Activated gamma-delta T cell treated with anti-CD3 and anti-CD28 coated beads, Interleukin-2, amount 50 U/mL, for 16 hours (primary cell): Measurements from ENCODE around the gene TREM2.

Source experiments
- DNase-seq: peaks from one replicate; pipeline ENCODE4 v3.0.0-alpha.2; 2020; ENCODE audit warnings: low read depth

Gene TREM2

GRCh38 chr6:41182069-41183034 lies 19.4 kb upstream of the TREM2 start:
- peak; percentile 24 for DNase-seq

- DNase-seq: no peak
Observed at GRCh38 chr6:41181566-41181965, 18.6 kb upstream of the TREM2 start.

DNA sequence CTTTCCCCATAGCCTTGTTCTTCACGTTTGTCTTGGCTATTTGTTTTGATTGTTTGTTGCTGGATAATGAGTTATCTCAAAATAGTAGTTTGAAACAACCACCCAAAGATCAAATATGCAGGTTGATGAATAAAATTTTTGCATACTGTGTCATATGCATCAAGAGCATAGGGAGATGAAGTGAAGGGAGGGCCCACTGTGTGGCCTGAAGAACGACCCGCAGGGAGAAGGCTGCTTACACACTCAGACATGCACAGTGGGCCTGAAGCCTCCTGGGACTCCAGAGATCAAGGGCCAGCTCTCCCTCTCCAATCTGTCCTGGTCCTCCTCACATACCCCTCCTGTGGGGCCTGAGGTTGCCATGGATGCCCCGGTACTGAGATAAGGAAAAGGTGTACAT lies 16.2 kb upstream of the TREM2 start:
- DNase-seq: no peak

GRCh38 chr6:41177695-41178094 lies 14.8 kb upstream of the TREM2 start:
- no peak for DNase-seq

DNA sequence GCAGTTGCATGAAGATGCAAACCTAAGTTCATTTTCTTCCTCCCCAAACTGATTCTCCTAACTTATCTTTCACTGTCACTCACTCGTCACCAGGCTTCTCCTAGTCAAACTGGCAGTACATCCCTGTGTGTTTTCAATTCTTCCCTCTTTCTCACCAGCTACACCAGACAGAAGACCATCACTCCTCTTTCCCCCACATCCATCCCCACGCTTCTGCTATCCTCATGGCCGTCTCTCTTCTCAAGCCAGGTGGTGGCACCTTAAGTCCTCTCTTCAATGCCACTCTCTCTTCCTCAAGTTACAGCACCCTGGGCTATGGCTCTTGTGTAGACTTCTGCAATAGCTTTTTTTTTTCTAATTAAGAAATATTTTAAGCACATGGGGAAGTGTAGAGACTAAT lies 14.4 kb upstream of the TREM2 start:
- no peak for DNase-seq

- DNase-seq: no peak
Observed at GRCh38 chr6:41176189-41176588, 13.3 kb upstream of the TREM2 start.

DNA sequence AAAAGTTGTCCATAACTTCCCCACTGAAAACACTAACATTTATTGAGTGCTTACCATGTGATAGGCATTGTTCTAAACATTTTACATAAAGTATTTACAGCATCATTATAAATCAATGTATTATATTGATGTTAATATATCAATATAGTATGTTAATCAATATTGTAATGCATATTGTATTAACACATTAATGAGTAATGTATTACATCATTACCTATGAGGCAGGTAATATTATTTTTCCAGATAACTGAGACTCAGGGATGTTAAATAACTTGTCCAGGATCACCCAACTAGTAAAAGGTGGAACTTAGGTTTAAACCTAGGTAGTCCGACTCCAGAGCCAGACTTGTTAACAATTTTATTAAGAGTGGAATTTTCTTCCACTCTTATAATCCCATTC lies 12.2 kb upstream of the TREM2 start:
- DNase-seq: no peak

DNA sequence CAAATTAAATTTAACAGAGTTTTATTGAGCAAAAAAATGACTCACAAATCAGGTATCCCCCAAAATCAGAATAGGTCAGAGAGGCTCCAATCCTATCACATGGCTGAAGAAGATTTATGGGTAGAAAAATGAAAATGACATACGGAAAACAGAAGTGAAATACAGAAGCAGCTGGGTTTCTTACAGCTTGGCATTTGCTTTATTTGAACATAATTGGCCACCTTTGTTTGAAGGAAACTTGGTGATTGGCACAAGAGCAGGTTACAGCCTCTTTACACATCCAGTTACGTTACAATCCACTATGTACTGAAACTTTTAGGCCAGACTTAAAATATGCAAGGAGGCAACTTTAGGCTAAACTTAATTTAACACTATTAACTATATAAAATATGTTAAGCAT lies 11.7 kb upstream of the TREM2 start:
- no peak for DNase-seq

DNA sequence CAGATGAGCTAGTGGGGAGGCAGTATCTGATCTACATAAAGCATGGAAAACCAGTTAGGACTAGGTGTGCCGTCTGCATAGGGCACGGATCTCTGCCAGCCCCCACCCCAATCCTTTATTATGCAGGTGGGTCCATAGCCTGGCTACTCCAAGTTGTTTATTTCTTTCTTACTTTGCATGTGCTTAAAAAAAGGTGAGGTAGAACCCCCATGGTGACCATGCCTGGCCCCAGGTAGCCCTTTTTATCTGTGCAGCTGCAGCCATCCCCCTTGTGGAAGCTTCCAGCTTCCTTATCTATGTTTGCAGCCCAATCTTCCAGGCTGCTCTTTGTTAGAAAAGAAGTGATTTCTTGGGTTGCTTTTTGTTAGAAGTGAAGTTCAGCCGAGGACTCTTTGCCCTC lies 9.0 kb upstream of the TREM2 start:
- no peak for DNase-seq

GRCh38 chr6:41170547-41171160 lies 7.7 kb upstream of the TREM2 start:
- no peak for DNase-seq

DNA sequence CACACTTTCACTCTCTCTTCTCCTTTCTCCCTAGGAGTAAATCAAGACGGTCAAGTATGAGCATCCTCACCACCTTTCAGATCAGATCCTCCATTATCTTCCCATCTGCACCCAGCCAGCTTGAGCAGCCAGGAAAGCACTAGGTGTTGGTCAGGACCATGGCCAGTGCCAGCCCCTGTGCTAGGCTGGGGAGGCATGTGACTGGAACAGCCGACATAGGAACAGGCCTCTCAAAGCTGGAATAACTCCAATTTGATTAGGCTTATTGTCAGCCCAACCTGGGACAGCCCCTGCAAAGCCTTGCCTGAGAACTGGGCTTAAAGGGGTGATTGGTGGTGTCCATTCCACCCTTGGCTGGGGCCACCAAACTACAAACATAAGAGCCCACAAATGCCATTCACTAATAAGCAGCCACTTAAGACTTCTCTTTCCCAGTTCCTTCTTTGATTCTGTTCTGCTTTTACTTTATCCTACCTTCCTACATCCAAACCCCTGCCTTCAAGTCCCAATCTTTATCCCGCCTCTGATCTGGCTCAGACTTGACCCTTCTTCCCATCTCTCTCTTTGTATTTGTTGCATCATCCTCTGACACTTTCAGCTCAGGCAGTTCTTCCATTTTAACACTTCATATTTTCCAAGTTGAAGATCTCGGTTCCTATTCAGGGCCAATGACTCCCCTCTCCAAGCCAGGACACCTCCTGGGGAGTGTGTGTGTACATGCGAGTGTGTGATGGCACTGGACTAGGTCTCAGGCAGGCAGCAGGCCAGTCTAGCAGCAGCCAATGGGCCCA lies 4.5 kb upstream of the TREM2 start:
- DNase-seq: no peak

GRCh38 chr6:41164551-41165120 lies 1.7 kb upstream of the TREM2 start:
- DNase-seq: no peak

DNA sequence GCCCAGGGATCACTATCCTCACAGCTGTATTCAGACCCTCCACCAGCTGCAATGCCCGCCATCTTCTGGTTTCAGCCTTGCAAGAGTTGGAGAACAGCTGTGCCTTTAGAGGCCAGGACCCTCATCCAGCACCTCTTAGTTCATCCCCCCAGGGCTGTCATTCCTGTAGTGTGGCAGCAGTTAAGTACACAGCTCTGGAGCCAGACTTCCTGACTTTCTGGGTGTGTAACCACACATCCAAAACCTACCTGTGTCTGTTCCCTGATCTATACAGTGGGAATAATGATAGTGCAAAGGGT lies 452 bp upstream of the TREM2 start:
- DNase-seq: no peak

- DNase-seq: no peak
Observed at GRCh38 chr6:41161851-41162552, 914 bp downstream of the TREM2 start.

GRCh38 chr6:41161380-41161779 lies 1.5 kb downstream of the TREM2 start:
- DNase-seq: no peak

- no peak for DNase-seq
Observed at GRCh38 chr6:41160933-41161332, 2.0 kb downstream of the TREM2 start.

DNA sequence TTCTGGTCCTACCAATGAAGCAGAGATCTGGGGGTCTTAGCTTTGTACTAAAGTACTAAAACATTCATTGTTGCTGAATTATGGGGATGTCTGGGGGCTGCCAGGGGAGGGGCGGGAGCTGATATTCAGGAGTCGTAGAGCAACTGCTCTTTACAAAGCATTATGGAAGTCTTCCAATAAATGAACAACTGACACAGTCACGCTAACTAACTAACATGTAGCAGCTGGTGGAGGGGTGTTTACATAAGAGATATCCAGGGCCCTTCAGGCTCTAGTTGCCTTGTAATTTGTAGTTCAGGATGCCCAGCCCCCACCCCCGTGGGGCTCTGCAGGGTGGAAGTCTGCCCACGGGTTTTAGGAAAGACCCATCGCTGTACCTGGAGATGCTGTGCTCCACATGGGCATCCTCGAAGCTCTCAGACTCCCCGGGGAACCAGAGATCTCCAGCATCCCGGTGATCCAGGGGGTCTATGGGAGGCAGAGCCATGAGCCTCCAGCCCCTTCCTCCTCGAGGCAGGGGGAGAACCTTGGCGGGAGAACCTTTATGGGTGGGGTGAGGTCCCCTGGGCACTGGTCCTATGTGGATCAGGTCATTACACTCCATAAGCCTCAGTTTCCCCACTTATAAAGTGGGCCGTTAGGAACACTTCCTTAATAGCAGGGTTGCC lies 3.4 kb downstream of the TREM2 start:
- DNase-seq: no peak

DNA sequence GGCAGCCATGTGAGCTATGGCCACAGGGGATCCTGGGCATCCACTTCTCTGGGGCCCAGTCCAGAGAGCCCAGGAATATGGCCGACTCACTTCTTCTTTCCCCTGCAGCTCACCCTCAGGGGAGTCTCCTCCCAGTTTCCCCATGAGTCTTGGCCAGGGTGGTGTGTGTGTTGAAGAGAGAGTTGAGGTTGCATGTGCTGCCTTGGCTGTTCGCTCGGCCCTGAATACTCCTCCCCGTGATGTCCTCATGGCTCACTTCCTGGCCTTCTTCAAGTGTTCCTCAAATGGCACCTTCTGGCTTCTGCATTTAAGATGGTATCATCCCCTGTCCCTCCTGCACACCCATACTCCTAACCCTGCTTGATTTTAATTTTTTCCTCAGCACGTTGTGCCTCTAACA lies 5.6 kb downstream of the TREM2 start:
- DNase-seq: no peak

DNA sequence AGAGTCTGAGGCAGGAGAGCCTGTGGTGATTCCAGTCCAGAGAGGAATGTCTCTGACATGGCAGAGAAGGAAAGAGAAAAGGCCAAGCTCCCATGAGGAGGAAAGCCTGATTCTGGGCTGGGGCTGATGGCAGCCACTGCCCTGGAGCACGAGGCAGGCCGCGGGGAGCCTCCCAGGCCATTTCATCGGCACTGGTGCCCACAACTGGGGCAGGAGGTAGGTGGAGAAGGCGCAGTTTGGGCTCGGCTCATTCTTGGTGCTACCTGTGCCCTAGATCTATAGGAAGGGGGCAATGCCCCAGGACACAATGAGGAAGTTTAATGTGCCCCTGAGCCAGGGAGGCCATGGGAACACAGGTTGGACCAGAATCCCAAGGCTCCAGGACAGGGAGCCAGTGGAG lies 6.1 kb downstream of the TREM2 start:
- DNase-seq: no peak

- DNase-seq: no peak
Observed at GRCh38 chr6:41156001-41156400, 6.9 kb downstream of the TREM2 start.

GRCh38 chr6:41155132-41155805 lies 7.6 kb downstream of the TREM2 start:
- no peak for DNase-seq
